Right cardiac atrium (tissue), 5 donors: ENCODE data around the gene RNF17. TPM values are rescaled to one million over a fixed set of nuclear protein-coding genes. Genes with fewer than 3 reads are reported as not detected.

Source experiments
- ATAC-seq, 2 donors: fragments of 200-7000 bp; cut with Tn5 transposase; one replicate each; pipeline versions ENCODE4 v1.8.0 to v1.9.1; 2020; ENCODE audit warnings: moderate library complexity in 2 of 2, mild to moderate bottlenecking in 1 of 2
- DNase-seq, 3 donors: peaks; one replicate each; pipeline ENCODE4 v3.0.0-alpha.2; 2020
- H3K27ac ChIP-seq: one replicate; pipeline ENCODE4 v1.5.1; 2013; ENCODE audit warnings: mild to moderate bottlenecking, low read length, control low read depth, moderate library complexity
- H3K27me3 ChIP-seq: one replicate; pipeline ENCODE4 v1.6.1; 2013; ENCODE audit not compliant: control insufficient read depth, insufficient read depth
- H3K4me1 ChIP-seq: one replicate; pipeline ENCODE4 v1.6.1; 2013; ENCODE audit warnings: low read length; ENCODE audit not compliant: control insufficient read depth, insufficient read depth
- H3K4me3 ChIP-seq: one replicate; pipeline ENCODE4 v1.5.1; 2013; ENCODE audit warnings: low read length, control low read depth
- H3K9me3 ChIP-seq: one replicate; pipeline ENCODE4 v1.6.1; 2013; ENCODE audit warnings: low read length; ENCODE audit not compliant: control insufficient read depth
- WGBS: extraction: QIAGEN DNeasy Blood & Tissue Kit; methylation state at CpG from one replicate; pipeline ENCODE4 v1.1.7; 2013; 5-methylcytosine and 5-hydroxymethylcytosine counted together
- intact Hi-C, 4 donors: fragments of 100-400 bp; cut with DNase I; formaldehyde crosslinking; loops; one replicate each; pipeline versions ENCODE4 v1.11.0 to v1.14.0; 2022 to 2023
- polyA plus RNA-seq: library from polyadenylated mRNA; stranded (reverse); fragments of 200-250 nt; gene quantifications from one replicate; pipeline ENCODE4 v1.2.3, GENCODE V29; 2013
- total RNA-seq, 4 donors: library from RNA; stranded (reverse); fragmentation: NEBNext Ultra II Directional; extraction: Animal tissue kit (Norgen Biotek cat#: 25700); gene quantifications; one replicate each; pipeline ENCODE4 v1.2.1, GENCODE V29; 2021
- donor health status: healthy with polysubstance abuse.
- donor health status: DM: no; HTN: yes; CAD: no.
- donor health status: DM: no; HTN: no; CAD: no.
- donor health status: DM: no; HTN: yes; CAD: no; lungs with severe emphysema.
- donor health status: DM: yes; HTN: yes; CAD: no.

The RNF17 gene
- total and polyA plus RNA-seq, 5 donors = 1.1 TPM; not detected in 4

DNA sequence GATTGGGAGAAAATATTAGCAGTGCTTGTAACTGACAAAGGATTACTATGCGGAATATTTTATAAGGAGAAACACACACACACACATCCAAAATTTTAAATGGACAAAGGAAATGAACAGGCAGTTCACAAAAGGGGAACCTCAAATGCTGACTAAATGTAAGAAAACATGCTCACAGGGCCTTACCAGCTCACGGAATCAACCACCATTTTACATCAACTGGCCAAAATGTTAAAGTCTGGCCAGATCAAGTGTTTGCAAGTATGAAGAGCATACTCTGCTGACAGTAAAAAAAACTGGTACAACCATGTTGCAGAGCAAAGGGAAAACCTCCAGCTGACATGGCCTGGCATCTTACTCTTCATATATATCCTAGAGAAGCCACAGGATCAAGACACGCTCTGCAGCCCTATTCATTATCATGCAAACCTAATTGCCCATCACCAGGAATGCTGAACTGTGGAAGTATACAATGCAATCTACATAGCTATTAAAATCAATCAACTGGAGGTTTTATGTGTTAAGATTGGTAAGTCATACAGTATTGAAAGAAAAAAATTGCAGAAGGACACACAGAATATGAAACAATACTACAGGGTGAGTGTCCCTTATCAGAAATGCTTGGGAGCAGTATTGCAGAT, 124.4 kb downstream of the RNF17 start:
- intact Hi-C loops = no loop called here
- Histone ChIP-seq H3K27ac (no peak overlapping the region), H3K4me1 (no peaks in the 10 kb centered on the region), H3K4me3 (no peak overlapping the region), H3K9me3 (no peaks in the 10 kb centered on the region), H3K27me3 (no peaks in the 10 kb centered on the region)
- 90% methylated on average over 3 of the region's 3 CpGs for WGBS
- DNase-seq = no peak
- no peak for ATAC-seq

- ATAC-seq (no peak), DNase-seq (no peak)
- Histone ChIP-seq H3K4me3 (no peak overlapping the region), H3K27ac (no peak overlapping the region), H3K27me3 (no peaks in the 10 kb centered on the region), H3K9me3 (no peaks in the 10 kb centered on the region), H3K4me1 (no peaks in the 10 kb centered on the region)
- intact Hi-C loops = no loop called here
- 97% methylated on average over 7 of the region's 7 CpGs for WGBS
These were observed 126.3 kb downstream of the RNF17 start for GRCh38 chr13:24890256-24890655.

GRCh38 chr13:24891476-24892108, 127.6 kb downstream of the RNF17 start:
- no peaks in the 10 kb centered on the region for H3K4me1 ChIP-seq
- DNase-seq (no peak), ATAC-seq (no peak)
- no peaks in the 10 kb centered on the region for H3K9me3 ChIP-seq
- no peaks in the 10 kb centered on the region for H3K27me3 ChIP-seq
- H3K27ac ChIP-seq = no peak overlapping the region
- H3K4me3 ChIP-seq = no peak overlapping the region
- 98% methylated on average over 18 of the region's 18 CpGs for WGBS
- intact Hi-C loops = no loop called here

DNA sequence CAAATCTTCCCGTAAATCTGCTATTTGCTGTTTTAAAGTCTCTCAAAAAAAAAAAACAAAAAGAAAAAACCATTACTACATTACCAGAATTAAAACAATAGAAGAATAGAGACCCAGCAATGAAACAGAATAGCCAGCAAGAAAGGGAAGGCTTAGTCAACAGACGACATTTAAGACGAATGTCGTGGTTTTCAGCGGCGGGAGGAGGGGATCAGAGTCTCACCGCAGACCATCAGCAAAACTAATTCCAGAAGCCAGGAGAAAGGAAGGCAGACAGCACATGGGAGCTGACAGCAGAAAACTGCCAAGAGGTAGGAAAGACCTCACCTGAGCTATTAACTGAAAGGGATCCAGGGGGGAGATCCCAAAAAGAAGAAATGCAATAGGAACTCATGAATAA, 128.9 kb downstream of the RNF17 start:
- H3K27ac ChIP-seq = no peak overlapping the region
- H3K9me3 ChIP-seq = no peaks in the 10 kb centered on the region
- ATAC-seq (no peak), DNase-seq (no peak)
- H3K27me3 ChIP-seq = no peaks in the 10 kb centered on the region
- 92% methylated on average over 7 of the region's 7 CpGs for WGBS
- no peaks in the 10 kb centered on the region for H3K4me1 ChIP-seq
- H3K4me3 ChIP-seq = no peak overlapping the region
- intact Hi-C loops = no loop called here

DNA sequence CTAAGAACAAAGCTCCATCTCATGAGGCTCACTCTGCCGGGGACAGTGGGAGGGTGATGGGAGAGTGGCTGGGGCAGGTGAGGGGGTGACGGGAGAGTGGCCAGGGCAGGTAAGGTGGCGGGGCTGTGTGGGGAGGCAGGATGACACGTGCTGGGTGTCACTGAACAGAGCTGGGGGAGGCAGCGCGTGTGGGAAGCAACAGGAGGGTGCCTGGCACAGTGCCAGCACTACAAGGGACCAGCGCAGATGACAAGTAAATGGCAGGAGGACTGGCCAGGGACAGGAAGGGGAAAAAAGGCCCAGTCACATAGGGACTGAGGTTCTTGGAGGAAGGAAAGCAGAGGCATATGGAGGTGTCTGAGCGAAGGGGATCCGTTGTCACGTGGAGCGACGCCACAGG, 129.9 kb downstream of the RNF17 start:
- no peak overlapping the region for H3K27ac ChIP-seq
- H3K27me3 ChIP-seq = no peaks in the 10 kb centered on the region
- no peaks in the 10 kb centered on the region for H3K4me1 ChIP-seq
- H3K9me3 ChIP-seq = no peaks in the 10 kb centered on the region
- ATAC-seq = no peak
- intact Hi-C loops = no loop called here
- 90% methylated on average over 12 of the region's 12 CpGs for WGBS
- H3K4me3 ChIP-seq = no peak overlapping the region
- DNase-seq = peak in 1 of 3 donors; percentile 58

- Histone ChIP-seq H3K27me3 (no peaks in the 10 kb centered on the region), H3K4me1 (no peaks in the 10 kb centered on the region), H3K4me3 (no peak overlapping the region), H3K9me3 (no peaks in the 10 kb centered on the region), H3K27ac (no peak overlapping the region)
- intact Hi-C loops = no loop called here
- 93% methylated on average over 29 of the region's 29 CpGs for WGBS
- peak in 1 of 3 donors; percentile 47 for DNase-seq
- ATAC-seq = peak; percentile 29 to 38
These were observed 130.5 kb downstream of the RNF17 start for GRCh38 chr13:24894277-24894971.

- intact Hi-C loops = no loop called here
- Histone ChIP-seq H3K4me3 (no peak overlapping the region), H3K27me3 (no peaks in the 10 kb centered on the region), H3K4me1 (no peaks in the 10 kb centered on the region), H3K27ac (no peak overlapping the region), H3K9me3 (no peaks in the 10 kb centered on the region)
- peak; percentile 33 to 46 for ATAC-seq
- 95% methylated on average over 28 of the region's 28 CpGs for WGBS
- peak in 1 of 3 donors; percentile 40 for DNase-seq
These were observed 131.0 kb downstream of the RNF17 start for GRCh38 chr13:24894972-24895300.

- Histone ChIP-seq H3K27ac (no peak overlapping the region), H3K4me3 (no peak overlapping the region), H3K9me3 (no peaks in the 10 kb centered on the region), H3K27me3 (no peaks in the 10 kb centered on the region), H3K4me1 (no peaks in the 10 kb centered on the region)
- WGBS = 81% methylated on average over 5 of the region's 5 CpGs
- DNase-seq (no peak), ATAC-seq (no peak)
- intact Hi-C loops = no loop called here
These were observed 132.1 kb downstream of the RNF17 start for GRCh38 chr13:24896061-24896460.

DNA sequence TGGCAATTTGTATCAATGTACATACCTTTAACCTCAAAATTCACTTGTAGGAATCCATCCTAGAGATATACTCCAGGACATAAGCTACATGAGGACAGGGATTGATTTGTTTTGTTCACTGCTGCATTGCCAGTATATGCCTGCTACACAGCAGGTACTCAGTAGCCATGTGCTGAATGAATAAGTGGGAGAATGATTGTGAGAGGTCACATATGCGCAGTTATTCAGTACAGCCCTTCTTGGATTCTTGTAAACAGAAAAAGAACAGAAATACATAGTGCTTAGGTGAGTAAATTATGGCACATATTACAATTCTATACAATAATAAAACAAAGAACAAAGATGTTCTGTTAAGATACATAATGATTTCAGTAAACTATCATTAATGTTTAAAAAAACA, 133.3 kb downstream of the RNF17 start:
- ATAC-seq (no peak), DNase-seq (no peak)
- H3K4me3 ChIP-seq = no peak overlapping the region
- H3K4me1 ChIP-seq = no peaks in the 10 kb centered on the region
- intact Hi-C loops = no loop called here
- H3K27me3 ChIP-seq = no peaks in the 10 kb centered on the region
- 94% methylated on average over 1 of the region's 1 CpG for WGBS
- no peaks in the 10 kb centered on the region for H3K9me3 ChIP-seq
- no peak overlapping the region for H3K27ac ChIP-seq

DNA sequence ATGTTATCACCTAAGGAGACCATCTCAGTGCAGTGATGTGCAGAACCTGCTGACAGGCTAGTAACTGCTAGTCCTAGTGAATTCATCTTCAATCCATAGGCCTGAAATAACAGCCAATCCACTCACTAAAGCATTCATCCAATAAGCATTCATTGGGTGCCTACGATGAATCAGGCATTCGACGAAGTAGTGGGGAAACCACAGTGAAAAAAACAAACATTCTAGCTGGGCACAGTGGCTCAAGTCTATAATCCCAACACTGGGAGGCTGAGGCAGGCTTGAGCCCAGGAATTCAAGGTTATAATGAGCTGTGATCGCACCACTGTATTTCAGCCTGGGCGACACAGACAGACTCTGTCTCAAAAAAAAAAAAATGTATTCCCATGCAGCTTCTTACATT, 135.6 kb downstream of the RNF17 start:
- DNase-seq (no peak), ATAC-seq (no peak)
- intact Hi-C loops = no loop called here

DNA sequence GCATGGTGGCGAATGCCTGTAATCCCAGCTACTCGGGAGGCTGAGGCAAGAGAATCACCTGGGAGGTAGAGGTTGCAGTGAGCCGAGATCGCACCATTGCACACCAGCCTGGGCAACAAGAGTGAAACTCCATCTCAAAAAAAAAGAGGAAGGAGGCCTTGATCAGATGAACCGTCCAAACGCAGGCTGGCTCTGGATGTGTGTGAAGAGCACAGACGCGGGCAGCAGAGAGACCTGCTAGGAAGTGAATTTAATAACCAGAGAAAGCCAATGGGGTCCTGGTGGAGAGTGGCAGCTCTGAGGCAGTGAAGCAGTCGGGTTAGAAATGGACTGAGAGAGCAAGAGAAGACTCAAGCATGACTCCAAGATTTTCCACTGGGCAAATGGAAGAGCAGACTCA, 136.5 kb downstream of the RNF17 start:
- Histone ChIP-seq H3K27ac (no peak overlapping the region), H3K9me3 (no peaks in the 10 kb centered on the region), H3K27me3 (no peaks in the 10 kb centered on the region), H3K4me3 (no peak overlapping the region), H3K4me1 (no peaks in the 10 kb centered on the region)
- 93% methylated on average over 9 of the region's 9 CpGs for WGBS
- intact Hi-C loops = no loop called here
- no peak for ATAC-seq
- no peak for DNase-seq

More for the DNA sequence above, 135.6 kb downstream of the RNF17 start:
- no peaks in the 10 kb centered on the region for H3K27me3 ChIP-seq
- H3K27ac ChIP-seq = no peak overlapping the region
- no peaks in the 10 kb centered on the region for H3K4me1 ChIP-seq
- H3K9me3 ChIP-seq = no peaks in the 10 kb centered on the region
- no peak overlapping the region for H3K4me3 ChIP-seq
- 94% methylated on average over 5 of the region's 5 CpGs for WGBS
